ENCODE results near the gene TCTA.

GRCh38 chr3:49410846-49411534 is 1.2 kb upstream of the TCTA start:
- TF ChIP-seq CTCF (IDR thresholded peaks at IDR 0.05; ENCODE audit: borderline replicate concordance, extremely low read depth, low read length, poor library complexity, severe bottlenecking) (no peak), EZH2 (IDR thresholded peaks at IDR 0.05; ENCODE audit: borderline replicate concordance, low read depth, low read length, severe bottlenecking) (no peak)

Measured in DND-41 (cell line).